Right lobe of liver (tissue), 6 donors: Measurements from ENCODE around the gene NRXN3. TPM values are rescaled to one million over a fixed set of nuclear protein-coding genes. Genes with fewer than 3 reads are reported as not detected.

Source experiments
- ATAC-seq, 4 donors: fragments of 200-7000 bp; cut with Tn5 transposase; one replicate each; pipeline ENCODE4 v1.9.1; 2020; ENCODE audit warnings: mild to moderate bottlenecking in 4 of 4, moderate library complexity in 4 of 4
- DNase-seq, 3 donors: peaks; one replicate each; pipeline ENCODE4 v3.0.0-alpha.2; 2020
- H3K27ac ChIP-seq, 3 donors: fragments of 200-600 bp; one replicate each; pipeline ENCODE4 v1.8.0; 2022
- H3K27me3 ChIP-seq, 2 donors: fragments of 200-600 bp; one replicate each; pipeline ENCODE4 v1.8.0; 2022
- H3K36me3 ChIP-seq, 4 donors: fragments of 200-600 bp; sonication (generic) in 1 of 4; one replicate each; pipeline versions ENCODE4 v1.5.1 to v1.8.0; 2017 to 2022; ENCODE audit warnings: control low read depth in 1 of 4
- H3K4me1 ChIP-seq, 4 donors: fragments of 200-600 bp; sonication (generic) in 1 of 4; one replicate each; pipeline versions ENCODE4 v1.5.1 to v1.8.0; 2017 to 2022; ENCODE audit warnings: control low read depth in 1 of 4
- H3K4me3 ChIP-seq, 3 donors: fragments of 200-600 bp; one replicate each; pipeline ENCODE4 v1.8.0; 2022
- H3K9me3 ChIP-seq, 4 donors: fragments of 200-600 bp; sonication (generic) in 1 of 4; one replicate each; pipeline versions ENCODE4 v1.5.1 to v1.8.0; 2017 to 2022; ENCODE audit warnings: control low read depth in 1 of 4
- CTCF ChIP-seq, 4 donors: fragments of 200-600 bp in 3 of 4; fragments of 450-650 bp in 1 of 4; IDR thresholded peaks; one replicate each; pipeline versions ENCODE4 v1.5.1 to v1.8.0; 2016 to 2022; ENCODE audit warnings: antibody characterized with exemption in 4 of 4, mild to moderate bottlenecking in 2 of 4
- POLR2A ChIP-seq: fragments of 450-650 bp; IDR thresholded peaks from one replicate; pipeline ENCODE4 v1.6.1; 2017; ENCODE audit warnings: antibody characterized with exemption, mild to moderate bottlenecking
- WGBS: methylation state at CpG from one replicate; pipeline ENCODE4 v1.1.6; 2018; ENCODE audit warnings: low coverage, low lambda C conversion rate; ENCODE audit not compliant: insufficient coverage; ENCODE audit errors: missing lambda C conversion rate; 5-methylcytosine and 5-hydroxymethylcytosine counted together
- intact Hi-C, 2 donors: fragments of 100-400 bp; cut with DNase I; formaldehyde crosslinking; loops; one replicate each; pipeline versions ENCODE4 v1.11.2 to v1.14.1; 2022
- total RNA-seq, 6 experiments: library from RNA; depleted of rRNA in 2 of 6; stranded (reverse); fragments of >200 nt in 2 of 6; fragmentation: NEBNext Ultra II Directional in 3 of 6; extraction: Animal tissue kit (Norgen Biotek cat#: 25700) in 3 of 6; gene quantifications; one replicate each; pipeline versions ENCODE4 v1.1.0 to v1.2.4, GENCODE V29; 2016 to 2023
- donor health status: DM: no; HTN: yes; CAD: no.
- donor health status: DM: no; HTN: no; CAD: no.
- donor health status: DM: no; HTN: no; CAD: no.
- donor health status: DM: no; HTN: yes; CAD: no.
- donor health status: DM: no; HTN: yes; CAD: no.

NRXN3 gene
- total RNA-seq, 6 experiments from 2014 or later: 0.06 to 0.51 (median 0.23) TPM; not detected in 1

GRCh38 chr14:78970677-78971076 is 800.5 kb downstream of the NRXN3 start:
- H3K27me3 ChIP-seq: no peaks in the 10 kb centered on the region
- ATAC-seq: no peak
- DNase-seq: no peak
- H3K36me3 ChIP-seq: no peaks in the 10 kb centered on the region
- WGBS: 55% methylated on average over 5 of the region's 5 CpGs
- no peaks in the 10 kb centered on the region for H3K9me3 ChIP-seq
- TF ChIP-seq CTCF (IDR thresholded peaks at IDR 0.05) (no peak), POLR2A (no peak)
- H3K4me3 ChIP-seq: no peak overlapping the region
- no peaks in the 10 kb centered on the region for H3K4me1 ChIP-seq
- no peak overlapping the region for H3K27ac ChIP-seq
- intact Hi-C loops: no loop called here

GRCh38 chr14:78972440-78972839 is 802.3 kb downstream of the NRXN3 start:
- H3K36me3 ChIP-seq: no peaks in the 10 kb centered on the region
- no peak overlapping the region for H3K4me3 ChIP-seq
- 56% methylated on average over 8 of the region's 9 CpGs for WGBS
- no peaks in the 10 kb centered on the region for H3K4me1 ChIP-seq
- DNase-seq (no peak), ATAC-seq (no peak)
- H3K9me3 ChIP-seq: no peaks in the 10 kb centered on the region
- intact Hi-C loops: no loop called here
- H3K27me3 ChIP-seq: no peaks in the 10 kb centered on the region
- no peak for TF ChIP-seq CTCF (IDR thresholded peaks at IDR 0.05)
- no peak for TF ChIP-seq POLR2A
- H3K27ac ChIP-seq: no peak overlapping the region

GRCh38 chr14:78974691-78975090 is 804.5 kb downstream of the NRXN3 start:
- Histone ChIP-seq H3K27me3 (no peaks in the 10 kb centered on the region), H3K36me3 (no peaks in the 10 kb centered on the region), H3K4me3 (no peak overlapping the region), H3K4me1 (no peaks in the 10 kb centered on the region), H3K27ac (no peak overlapping the region), H3K9me3 (no peaks in the 10 kb centered on the region)
- WGBS: 38% methylated on average over 3 of the region's 3 CpGs
- TF ChIP-seq POLR2A: no peak
- no peak for TF ChIP-seq CTCF (IDR thresholded peaks at IDR 0.05)
- intact Hi-C loops: no loop called here
- no peak for DNase-seq
- ATAC-seq: no peak

- Histone ChIP-seq H3K4me1 (no peaks in the 10 kb centered on the region), H3K4me3 (no peak overlapping the region), H3K36me3 (no peaks in the 10 kb centered on the region), H3K9me3 (no peaks in the 10 kb centered on the region), H3K27ac (no peak overlapping the region), H3K27me3 (no peaks in the 10 kb centered on the region)
- ATAC-seq (no peak), DNase-seq (no peak)
- 23% methylated on average over 3 of the region's 3 CpGs for WGBS
- intact Hi-C loops: no loop called here
- TF ChIP-seq POLR2A: no peak
- TF ChIP-seq CTCF (IDR thresholded peaks at IDR 0.05): no peak
Measured at GRCh38 chr14:78975734-78976133, 805.6 kb downstream of the NRXN3 start.

GRCh38 chr14:78978896-78979295 is 808.7 kb downstream of the NRXN3 start:
- WGBS: 60% methylated on average over 2 of the region's 2 CpGs

More at GRCh38 chr14:78978896-78979295, 808.7 kb downstream of the NRXN3 start:
- ATAC-seq (no peak), DNase-seq (no peak)
- H3K4me1 ChIP-seq: no peaks in the 10 kb centered on the region
- no peaks in the 10 kb centered on the region for H3K27me3 ChIP-seq
- H3K4me3 ChIP-seq: no peak overlapping the region
- no peak overlapping the region for H3K27ac ChIP-seq
- no peaks in the 10 kb centered on the region for H3K36me3 ChIP-seq
- no peak for TF ChIP-seq POLR2A
- no peak for TF ChIP-seq CTCF (IDR thresholded peaks at IDR 0.05)
- no peaks in the 10 kb centered on the region for H3K9me3 ChIP-seq
- intact Hi-C loops: no loop called here
